ENCODE results near the gene LTK. TPM values are rescaled to one million over a fixed set of nuclear protein-coding genes. Genes with fewer than 3 reads are reported as not detected.

The LTK gene
- total and polyA plus RNA-seq, 8 donors: 1.2 to 25.2 (median 6.5) TPM

- 61 to 89% (median 64%) methylated on average over 6 to 7 of the region's 7 CpGs for WGBS, 5 donors
- H3K27ac ChIP-seq: peak overlapping the region in 1 of 5 donors; percentile 47
- H3K4me3 ChIP-seq: peak overlapping the region in 2 of 4 donors; percentile 38 to 62
- H3K9me3 ChIP-seq: no peaks in the 10 kb centered on the region
- H3K36me3 ChIP-seq: no peaks in the 10 kb centered on the region
- peaks cover 35 to 39% (median 37%) of the 10 kb centered on the region in 4 donors for H3K4me1 ChIP-seq
- intact Hi-C loops (cut with DNase I; ENCODE audit: low total_unique reads): no loop called here
- peaks cover 4 to 35% (median 30%) of the 10 kb centered on the region in 3 donors for H3K27me3 ChIP-seq
- TF ChIP-seq POLR2AphosphoS5 (IDR thresholded peaks at IDR 0.05) (no peak), EP300 (IDR thresholded peaks at IDR 0.05) (no peak), CTCF (IDR thresholded peaks at IDR 0.05) (no peak), POLR2A (IDR thresholded peaks at IDR 0.05) (no peak)
- DNase-seq: no peak
These were observed 2.9 kb downstream of the LTK start for GRCh38 chr15:41510728-41511127.

- 26 to 50% (median 41%) methylated on average over 6 to 7 of the region's 7 CpGs for WGBS, 5 donors
- peak; percentile 26 to 94 for DNase-seq
- intact Hi-C loops (cut with DNase I; ENCODE audit: low total_unique reads): no loop called here
- Histone ChIP-seq H3K9me3 (no peaks in the 10 kb centered on the region), H3K36me3 (peaks cover 0 to 9% (median 1%) of the 10 kb centered on the region in 4 donors), H3K4me1 (peaks cover 26 to 37% (median 30%) of the 10 kb centered on the region in 4 donors), H3K4me3 (no peak overlapping the region), H3K27me3 (peaks cover 4 to 42% (median 23%) of the 10 kb centered on the region in 3 donors), H3K27ac (peak overlapping the region; percentile 21 to 56 (median 28))
- TF ChIP-seq POLR2AphosphoS5 (IDR thresholded peaks at IDR 0.05) (peak in 2 of 3 donors; percentile 85 to 88), EP300 (IDR thresholded peaks at IDR 0.05) (no peak)
These were observed 5.8 kb downstream of the LTK start for GRCh38 chr15:41507820-41508290.

- Histone ChIP-seq H3K4me3 (no peak overlapping the region), H3K36me3 (peaks cover 0 to 13% (median 4%) of the 10 kb centered on the region in 4 donors), H3K9me3 (no peaks in the 10 kb centered on the region), H3K27ac (no peak overlapping the region), H3K4me1 (peaks cover 26 to 37% (median 29%) of the 10 kb centered on the region in 4 donors), H3K27me3 (peaks cover 7 to 42% (median 23%) of the 10 kb centered on the region in 3 donors)
- no peak for DNase-seq
- no peak for TF ChIP-seq CTCF (IDR thresholded peaks at IDR 0.05)
- TF ChIP-seq POLR2A (IDR thresholded peaks at IDR 0.05): no peak
- TF ChIP-seq EP300 (IDR thresholded peaks at IDR 0.05): no peak
- no peak for TF ChIP-seq POLR2AphosphoS5 (IDR thresholded peaks at IDR 0.05)
- WGBS, 5 donors: 64 to 76% (median 71%) methylated on average over 8 to 10 of the region's 10 CpGs
- intact Hi-C loops (cut with DNase I; ENCODE audit: low total_unique reads): no loop called here
These were observed 6.8 kb downstream of the LTK start for GRCh38 chr15:41506796-41507341.

- WGBS, 5 donors: 92 to 97% (median 94%) methylated on average over 3 to 4 of the region's 4 CpGs
- DNase-seq: no peak
- peaks cover 0 to 13% (median 5%) of the 10 kb centered on the region in 4 donors for H3K36me3 ChIP-seq
These were observed 7.9 kb downstream of the LTK start for GRCh38 chr15:41505776-41506175.

More at GRCh38 chr15:41505776-41506175, 7.9 kb downstream of the LTK start:
- H3K27ac ChIP-seq: no peak overlapping the region
- peaks cover 4 to 42% (median 23%) of the 10 kb centered on the region in 3 donors for H3K27me3 ChIP-seq
- peaks cover 19 to 36% (median 28%) of the 10 kb centered on the region in 4 donors for H3K4me1 ChIP-seq
- intact Hi-C loops (cut with DNase I; ENCODE audit: low total_unique reads): no loop called here
- H3K9me3 ChIP-seq: no peaks in the 10 kb centered on the region
- TF ChIP-seq POLR2A (IDR thresholded peaks at IDR 0.05) (no peak), POLR2AphosphoS5 (IDR thresholded peaks at IDR 0.05) (no peak), EP300 (IDR thresholded peaks at IDR 0.05) (no peak), CTCF (IDR thresholded peaks at IDR 0.05) (no peak)
- no peak overlapping the region for H3K4me3 ChIP-seq

Data from stomach (tissue), 9 donors.